PC-3 (cell line): Measurements from ENCODE around the gene LPIN2. TPM values are rescaled to one million over a fixed set of nuclear protein-coding genes. Genes with fewer than 3 reads are reported as not detected.

Experiments
- ATAC-seq: fragments of 200-7000 bp; cut with Tn5 transposase; 2 replicates; pipeline ENCODE4 v1.9.1; 2020; ENCODE audit warnings: mild to moderate bottlenecking, moderate library complexity
- BruUV-seq: library from RNA; stranded (reverse); fragments of 400-500 nt; replicated peaks from 2 replicates; lab custom pipeline; 2021; lab: Mats Ljungman, UMichigan
- CTCF ChIA-PET: fragments of 300-600 bp; sonication (Branson Sonifier 250); formaldehyde crosslinking; loops from one replicate; lab custom pipeline; 2022; ENCODE audit warnings: antibody characterized with exemption; lab: Charles Lee
- POLR2A ChIA-PET: fragments of 300-600 bp; sonication (Branson Sonifier 250); formaldehyde crosslinking; loops from one replicate; lab custom pipeline; 2022; ENCODE audit warnings: antibody characterized with exemption; ENCODE audit not compliant: unreplicated experiment; lab: Charles Lee
- DNase-seq: peaks from one replicate; pipeline ENCODE4 v3.0.0-alpha.2; 2015
- H2AFZ ChIP-seq: fragments of 300-600 bp; sonication (generic); 2 replicates; pipeline ENCODE4 v1.6.0; 2016; ENCODE audit warnings: antibody characterized with exemption, low read length
- H3F3A ChIP-seq: fragments of 300-600 bp; sonication (generic); one replicate; pipeline ENCODE4 v1.6.0; 2017; ENCODE audit warnings: antibody characterized with exemption, low read length, control low read depth, mild to moderate bottlenecking; ENCODE audit not compliant: unreplicated experiment
- H3K27ac ChIP-seq: fragments of 300-600 bp; sonication (generic); 2 replicates; pipeline ENCODE4 v1.5.1; 2016; ENCODE audit warnings: mild to moderate bottlenecking, low read length
- H3K27me3 ChIP-seq: fragments of 300-600 bp; sonication (generic); 2 replicates; pipeline ENCODE4 v1.6.1; 2016; ENCODE audit warnings: low read length, mixed read lengths
- H3K36me3 ChIP-seq: fragments of 300-600 bp; sonication (generic); 2 replicates; pipeline ENCODE4 v1.6.1; 2016; ENCODE audit warnings: low read depth, mixed run types, low read length, mixed read lengths
- H3K4me1 ChIP-seq: fragments of 300-600 bp; sonication (generic); 2 replicates; pipeline ENCODE4 v1.5.1; 2016; ENCODE audit warnings: low read length; ENCODE audit not compliant: insufficient read depth
- H3K4me2 ChIP-seq: fragments of 300-600 bp; sonication (generic); 2 replicates; pipeline ENCODE4 v1.6.0; 2016; ENCODE audit warnings: low read length
- H3K4me3 ChIP-seq: fragments of 300-600 bp; sonication (generic); 2 replicates; pipeline ENCODE4 v1.5.1; 2016; ENCODE audit warnings: mild to moderate bottlenecking, low read length, mixed read lengths
- H3K79me2 ChIP-seq: fragments of 300-600 bp; sonication (generic); 2 replicates; pipeline ENCODE4 v1.6.1; 2017; ENCODE audit warnings: low read length, mixed read lengths
- H3K9ac ChIP-seq: fragments of 300-600 bp; sonication (generic); 2 replicates; pipeline ENCODE4 v1.6.0; 2016; ENCODE audit warnings: mild to moderate bottlenecking, low read length
- H3K9me2 ChIP-seq: fragments of 300-600 bp; sonication (generic); replicated peaks from 2 replicates; pipeline ENCODE4 v1.6.1; 2016; ENCODE audit warnings: mixed run types, low read length, mixed read lengths
- H3K9me3 ChIP-seq: fragments of 300-600 bp; sonication (generic); 2 replicates; pipeline ENCODE4 v1.6.1; 2016; ENCODE audit warnings: low read length, mixed read lengths
- H4K20me1 ChIP-seq: fragments of 300-600 bp; sonication (generic); 2 replicates; pipeline ENCODE4 v1.6.1; 2016; ENCODE audit warnings: low read length, mixed read lengths
- EZH2 ChIP-seq: fragments of 300-600 bp; sonication (generic); IDR thresholded peaks from one replicate; pipeline ENCODE4 v1.6.1; 2017; ENCODE audit warnings: antibody characterized with exemption, mild to moderate bottlenecking, low read length; ENCODE audit not compliant: unreplicated experiment
- EZH2phosphoT487 ChIP-seq: fragments of 300-600 bp; sonication (generic); IDR thresholded peaks from 2 replicates; pipeline ENCODE4 v1.6.1; 2018; ENCODE audit warnings: mild to moderate bottlenecking, antibody characterized with exemption, low read length, borderline replicate concordance
- intact Hi-C: fragments of 100-400 bp; cut with micrococcal nuclease; formaldehyde crosslinking; loops from 2 replicates; pipeline ENCODE4 v1.9.0; 2023
- total RNA-seq: library from RNA; depleted of rRNA; stranded (reverse); fragments of >200 nt; gene quantifications from 2 replicates; pipeline ENCODE4 v1.2.3, GENCODE V29; 2014
- TF ChIP-seq, protein P1 (sequence below): fragments of 300-600 bp; sonication (generic); conservative IDR thresholded peaks from 2 replicates; pipeline ENCODE4 v1.5.1; 2017; ENCODE audit warnings: antibody characterized with exemption, low read depth, mild to moderate bottlenecking, low read length

The LPIN2 gene
- total RNA-seq, 1 experiment from 2014 or later, result 9.8 TPM

DNA sequence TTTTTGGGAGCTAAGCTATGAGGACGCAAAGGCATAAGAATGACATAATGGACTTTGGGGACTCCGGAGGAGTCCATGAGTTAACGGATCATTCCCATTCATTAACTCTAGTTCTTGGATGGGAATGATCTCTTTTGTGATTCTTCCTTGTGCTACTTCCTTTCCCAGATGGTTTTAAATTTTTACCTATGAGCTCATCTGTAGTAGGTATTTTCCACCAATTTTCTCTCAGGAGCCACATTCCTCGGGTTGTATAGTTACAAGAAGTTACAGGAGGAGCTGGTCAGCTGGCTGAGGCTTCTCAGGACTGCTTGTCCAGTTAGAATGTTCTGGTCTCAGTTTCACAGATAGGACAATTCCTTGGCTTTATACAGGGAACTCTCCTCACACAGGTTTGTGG is 42.9 kb upstream of the LPIN2 start:
- CTCF ChIA-PET, result no interaction called here
- DNase-seq (no peak), ATAC-seq (no peak)
- no peaks in the 10 kb centered on the region for H3K27me3 ChIP-seq
- no peak overlapping the region for H3K9ac ChIP-seq
- H2AFZ ChIP-seq, result no peak overlapping the region
- H3K9me3 ChIP-seq, result no peaks in the 10 kb centered on the region
- H3K27ac ChIP-seq, result no peak overlapping the region
- H3K4me1 ChIP-seq, result peaks cover 10% of the 10 kb centered on the region
- intact Hi-C loops, result no loop called here
- no peaks in the 10 kb centered on the region for H3K79me2 ChIP-seq
- no peak for TF ChIP-seq EZH2phosphoT487
- no peak for TF ChIP-seq EZH2
- TF ChIP-seq, protein P1, sequence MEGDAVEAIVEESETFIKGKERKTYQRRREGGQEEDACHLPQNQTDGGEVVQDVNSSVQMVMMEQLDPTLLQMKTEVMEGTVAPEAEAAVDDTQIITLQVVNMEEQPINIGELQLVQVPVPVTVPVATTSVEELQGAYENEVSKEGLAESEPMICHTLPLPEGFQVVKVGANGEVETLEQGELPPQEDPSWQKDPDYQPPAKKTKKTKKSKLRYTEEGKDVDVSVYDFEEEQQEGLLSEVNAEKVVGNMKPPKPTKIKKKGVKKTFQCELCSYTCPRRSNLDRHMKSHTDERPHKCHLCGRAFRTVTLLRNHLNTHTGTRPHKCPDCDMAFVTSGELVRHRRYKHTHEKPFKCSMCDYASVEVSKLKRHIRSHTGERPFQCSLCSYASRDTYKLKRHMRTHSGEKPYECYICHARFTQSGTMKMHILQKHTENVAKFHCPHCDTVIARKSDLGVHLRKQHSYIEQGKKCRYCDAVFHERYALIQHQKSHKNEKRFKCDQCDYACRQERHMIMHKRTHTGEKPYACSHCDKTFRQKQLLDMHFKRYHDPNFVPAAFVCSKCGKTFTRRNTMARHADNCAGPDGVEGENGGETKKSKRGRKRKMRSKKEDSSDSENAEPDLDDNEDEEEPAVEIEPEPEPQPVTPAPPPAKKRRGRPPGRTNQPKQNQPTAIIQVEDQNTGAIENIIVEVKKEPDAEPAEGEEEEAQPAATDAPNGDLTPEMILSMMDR, result no peak
- no peaks in the 10 kb centered on the region for H3K9me2 ChIP-seq
- no peaks in the 10 kb centered on the region for H4K20me1 ChIP-seq
- POLR2A ChIA-PET, result no interaction called here
- no peaks in the 10 kb centered on the region for H3F3A ChIP-seq
- no TSS peak for BruUV-seq
- no peak overlapping the region for H3K4me3 ChIP-seq
- H3K4me2 ChIP-seq, result no peak overlapping the region
- no peaks in the 10 kb centered on the region for H3K36me3 ChIP-seq

GRCh38 chr18:3055186-3055728 is 42.3 kb upstream of the LPIN2 start:
- Histone ChIP-seq H3K27me3 (no peaks in the 10 kb centered on the region), H3K4me3 (no peak overlapping the region), H2AFZ (no peak overlapping the region), H3K36me3 (no peaks in the 10 kb centered on the region), H3K27ac (no peak overlapping the region), H3K9me2 (no peaks in the 10 kb centered on the region), H4K20me1 (no peaks in the 10 kb centered on the region), H3F3A (no peaks in the 10 kb centered on the region), H3K9me3 (no peaks in the 10 kb centered on the region), H3K4me2 (no peak overlapping the region), H3K79me2 (no peaks in the 10 kb centered on the region), H3K9ac (no peak overlapping the region), H3K4me1 (peaks cover 10% of the 10 kb centered on the region)
- TF ChIP-seq, protein P1, result no peak
- TF ChIP-seq EZH2phosphoT487, result no peak
- TF ChIP-seq EZH2, result no peak
- CTCF ChIA-PET, result no interaction called here
- no peak for DNase-seq
- intact Hi-C loops, result no loop called here
- BruUV-seq, result no TSS peak
- POLR2A ChIA-PET, result no interaction called here
- no peak; the same call in 1 of the 2 replicates for ATAC-seq

GRCh38 chr18:3054780-3055179 is 41.8 kb upstream of the LPIN2 start:
- Histone ChIP-seq H3K27me3 (no peaks in the 10 kb centered on the region), H3K4me1 (peaks cover 10% of the 10 kb centered on the region), H3K9me3 (no peaks in the 10 kb centered on the region), H3K27ac (no peak overlapping the region), H2AFZ (no peak overlapping the region), H3K4me3 (no peak overlapping the region), H3K36me3 (no peaks in the 10 kb centered on the region), H3K4me2 (no peak overlapping the region), H3K79me2 (no peaks in the 10 kb centered on the region), H4K20me1 (no peaks in the 10 kb centered on the region), H3K9me2 (no peaks in the 10 kb centered on the region), H3K9ac (no peak overlapping the region), H3F3A (no peaks in the 10 kb centered on the region)
- peak; percentile 27; the same call in 1 of the 2 replicates for ATAC-seq
- TF ChIP-seq, protein P1, result no peak
- TF ChIP-seq EZH2 (no peak), EZH2phosphoT487 (no peak)
- POLR2A ChIA-PET, result no interaction called here
- intact Hi-C loops, result no loop called here
- BruUV-seq, result no TSS peak
- DNase-seq, result peak; percentile 46
- CTCF ChIA-PET, result no interaction called here
